ENCODE results near the gene CPNE7.

Gene CPNE7

GRCh38 chr16:89545044-89545830 is 30.3 kb upstream of the CPNE7 start:
- Histone ChIP-seq H2AFZ (ENCODE audit: low read depth, low read length, severe bottlenecking) (no peak overlapping the region), H3K79me2 (ENCODE audit: insufficient read depth, low read length) (no peaks in the 10 kb centered on the region), H3K9me3 (ENCODE audit: insufficient read depth, low read length) (no peaks in the 10 kb centered on the region), H3K4me3 (ENCODE audit: insufficient read depth, low read length, poor library complexity, severe bottlenecking) (no peak overlapping the region), H3K9me2 (replicated peaks; ENCODE audit: insufficient read depth, low read length) (no peaks in the 10 kb centered on the region), H3F3A (ENCODE audit: insufficient read depth) (no peaks in the 10 kb centered on the region), H3K27me3 (ENCODE audit: low read length) (no peaks in the 10 kb centered on the region), H3K27ac (ENCODE audit: low read depth, low read length) (no peak overlapping the region), H3K36me3 (ENCODE audit: low read length) (no peaks in the 10 kb centered on the region), H3K4me2 (ENCODE audit: low read depth, low read length, poor library complexity, severe bottlenecking) (no peak overlapping the region), H4K20me1 (ENCODE audit: low read depth, low read length) (no peaks in the 10 kb centered on the region), H3K9ac (ENCODE audit: low read length) (no peak overlapping the region)
- TF ChIP-seq EZH2phosphoT487 (conservative IDR thresholded peaks at IDR 0.05; ENCODE audit: low read length) (no peak), CTCF (IDR thresholded peaks at IDR 0.05; ENCODE audit: insufficient read depth, low read length, poor library complexity, severe bottlenecking) (no peak)

GRCh38 chr16:89545831-89546574 is 29.6 kb upstream of the CPNE7 start:
- Histone ChIP-seq H3K9me3 (ENCODE audit: insufficient read depth, low read length) (no peaks in the 10 kb centered on the region), H3K36me3 (ENCODE audit: low read length) (no peaks in the 10 kb centered on the region), H3K9me2 (replicated peaks; ENCODE audit: insufficient read depth, low read length) (no peaks in the 10 kb centered on the region), H3K27ac (ENCODE audit: low read depth, low read length) (no peak overlapping the region), H3K4me3 (ENCODE audit: insufficient read depth, low read length, poor library complexity, severe bottlenecking) (no peak overlapping the region), H3K27me3 (ENCODE audit: low read length) (no peaks in the 10 kb centered on the region), H3K79me2 (ENCODE audit: insufficient read depth, low read length) (no peaks in the 10 kb centered on the region), H3K4me2 (ENCODE audit: low read depth, low read length, poor library complexity, severe bottlenecking) (no peak overlapping the region), H3K9ac (ENCODE audit: low read length) (no peak overlapping the region), H3F3A (ENCODE audit: insufficient read depth) (no peaks in the 10 kb centered on the region), H2AFZ (ENCODE audit: low read depth, low read length, severe bottlenecking) (no peak overlapping the region), H4K20me1 (ENCODE audit: low read depth, low read length) (no peaks in the 10 kb centered on the region)
- TF ChIP-seq EZH2phosphoT487 (conservative IDR thresholded peaks at IDR 0.05; ENCODE audit: low read length), result no peak
- TF ChIP-seq CTCF (IDR thresholded peaks at IDR 0.05; ENCODE audit: insufficient read depth, low read length, poor library complexity, severe bottlenecking), result no peak

- no peak overlapping the region for H3K27ac ChIP-seq (ENCODE audit: low read depth, low read length)
- H2AFZ ChIP-seq (ENCODE audit: low read depth, low read length, severe bottlenecking), result no peak overlapping the region
- no peaks in the 10 kb centered on the region for H3K27me3 ChIP-seq (ENCODE audit: low read length)
- no peak overlapping the region for H3K9ac ChIP-seq (ENCODE audit: low read length)
- H4K20me1 ChIP-seq (ENCODE audit: low read depth, low read length), result no peaks in the 10 kb centered on the region
- no peaks in the 10 kb centered on the region for H3K79me2 ChIP-seq (ENCODE audit: insufficient read depth, low read length)
- H3K9me3 ChIP-seq (ENCODE audit: insufficient read depth, low read length), result no peaks in the 10 kb centered on the region
- H3K4me3 ChIP-seq (ENCODE audit: insufficient read depth, low read length, poor library complexity, severe bottlenecking), result no peak overlapping the region
- H3F3A ChIP-seq (ENCODE audit: insufficient read depth), result no peaks in the 10 kb centered on the region
- H3K9me2 ChIP-seq (replicated peaks; ENCODE audit: insufficient read depth, low read length), result no peaks in the 10 kb centered on the region
- H3K4me2 ChIP-seq (ENCODE audit: low read depth, low read length, poor library complexity, severe bottlenecking), result no peak overlapping the region
- no peaks in the 10 kb centered on the region for H3K36me3 ChIP-seq (ENCODE audit: low read length)
- TF ChIP-seq EZH2phosphoT487 (conservative IDR thresholded peaks at IDR 0.05; ENCODE audit: low read length), result no peak
- TF ChIP-seq CTCF (IDR thresholded peaks at IDR 0.05; ENCODE audit: insufficient read depth, low read length, poor library complexity, severe bottlenecking), result no peak
Observed at GRCh38 chr16:89546781-89547180, 28.8 kb upstream of the CPNE7 start.

Data from SU-DHL-6 (cell line).